ENCODE results near the gene TBX19. TPM values are rescaled to one million over a fixed set of nuclear protein-coding genes. Genes with fewer than 3 reads are reported as not detected.

TBX19 gene
- total RNA-seq, 1 donor from 2014 or later, result 3.1 TPM

DNA sequence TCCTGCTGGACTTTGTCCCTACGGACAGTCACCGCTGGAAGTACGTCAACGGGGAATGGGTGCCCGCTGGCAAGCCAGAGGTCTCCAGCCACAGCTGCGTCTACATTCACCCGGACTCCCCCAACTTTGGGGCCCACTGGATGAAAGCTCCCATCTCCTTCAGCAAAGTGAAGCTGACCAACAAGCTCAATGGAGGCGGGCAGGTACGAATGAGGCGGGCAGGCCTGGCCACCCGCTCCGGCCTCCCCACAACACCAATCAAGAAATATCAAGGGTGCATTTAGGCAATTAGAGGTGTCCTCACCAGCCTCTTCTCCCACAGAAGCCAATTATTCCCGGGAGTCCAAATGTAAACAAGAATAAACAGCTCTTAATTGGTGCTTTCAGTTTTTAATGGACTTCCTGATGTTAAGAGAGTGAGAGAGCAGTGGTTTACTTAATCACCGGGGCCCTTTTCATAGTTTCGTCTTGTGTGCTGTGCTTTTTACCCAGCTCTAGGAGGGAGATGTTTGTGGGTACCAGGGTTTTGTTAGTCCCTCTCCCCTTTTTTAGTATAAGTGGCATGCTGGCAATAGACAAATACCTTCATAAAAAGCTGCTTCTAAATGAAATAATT lies 10.7 kb downstream of the TBX19 start:
- H3K27ac Mint-ChIP-seq, result no peak overlapping the region
- Histone ChIP-seq H3K9me3 (ENCODE audit: low read depth) (no peaks in the 10 kb centered on the region), H3K4me1 (peaks cover 11% of the 10 kb centered on the region), H3K9ac (no peak overlapping the region), H3F3A (ENCODE audit: low read depth) (no peaks in the 10 kb centered on the region), H2AFZ (replicated peaks) (no peak overlapping the region), H3K4me2 (no peak overlapping the region), H3K79me2 (ENCODE audit: low read depth) (no peaks in the 10 kb centered on the region), H3K36me3 (no peaks in the 10 kb centered on the region), H3K4me3 (no peak overlapping the region), H3K27me3 (no peaks in the 10 kb centered on the region), H3K27ac (no peak overlapping the region), H4K20me1 (ENCODE audit: low read depth) (no peaks in the 10 kb centered on the region)
- no peaks in the 10 kb centered on the region for H3K36me3 Mint-ChIP-seq
- no peak overlapping the region for H3K4me3 Mint-ChIP-seq
- peaks cover 3% of the 10 kb centered on the region for H3K27me3 Mint-ChIP-seq (ENCODE audit: insufficient read depth, low read depth)
- H3K4me1 Mint-ChIP-seq, result no peaks in the 10 kb centered on the region
- TF ChIP-seq EZH2 (IDR thresholded peaks at IDR 0.05) (no peak), EZH2phosphoT487 (IDR thresholded peaks at IDR 0.05) (no peak)
- TF ChIP-seq, protein P1, sequence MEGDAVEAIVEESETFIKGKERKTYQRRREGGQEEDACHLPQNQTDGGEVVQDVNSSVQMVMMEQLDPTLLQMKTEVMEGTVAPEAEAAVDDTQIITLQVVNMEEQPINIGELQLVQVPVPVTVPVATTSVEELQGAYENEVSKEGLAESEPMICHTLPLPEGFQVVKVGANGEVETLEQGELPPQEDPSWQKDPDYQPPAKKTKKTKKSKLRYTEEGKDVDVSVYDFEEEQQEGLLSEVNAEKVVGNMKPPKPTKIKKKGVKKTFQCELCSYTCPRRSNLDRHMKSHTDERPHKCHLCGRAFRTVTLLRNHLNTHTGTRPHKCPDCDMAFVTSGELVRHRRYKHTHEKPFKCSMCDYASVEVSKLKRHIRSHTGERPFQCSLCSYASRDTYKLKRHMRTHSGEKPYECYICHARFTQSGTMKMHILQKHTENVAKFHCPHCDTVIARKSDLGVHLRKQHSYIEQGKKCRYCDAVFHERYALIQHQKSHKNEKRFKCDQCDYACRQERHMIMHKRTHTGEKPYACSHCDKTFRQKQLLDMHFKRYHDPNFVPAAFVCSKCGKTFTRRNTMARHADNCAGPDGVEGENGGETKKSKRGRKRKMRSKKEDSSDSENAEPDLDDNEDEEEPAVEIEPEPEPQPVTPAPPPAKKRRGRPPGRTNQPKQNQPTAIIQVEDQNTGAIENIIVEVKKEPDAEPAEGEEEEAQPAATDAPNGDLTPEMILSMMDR (IDR thresholded peaks at IDR 0.05), result no peak
- no peaks in the 10 kb centered on the region for H3K9me3 Mint-ChIP-seq
- DNase-seq (ENCODE audit: low spot score), result no peak

- Mint-ChIP-seq H3K27me3 (ENCODE audit: insufficient read depth, low read depth) (peaks cover 3% of the 10 kb centered on the region), H3K4me1 (no peaks in the 10 kb centered on the region), H3K4me3 (no peak overlapping the region), H3K36me3 (no peaks in the 10 kb centered on the region), H3K27ac (peak overlapping the region; percentile 60), H3K9me3 (no peaks in the 10 kb centered on the region)
- no peak overlapping the region for H3K4me2 ChIP-seq
- H3K79me2 ChIP-seq (ENCODE audit: low read depth), result no peaks in the 10 kb centered on the region
- H3K9me3 ChIP-seq (ENCODE audit: low read depth), result no peaks in the 10 kb centered on the region
- TF ChIP-seq, protein P1 (IDR thresholded peaks at IDR 0.05), result no peak
- no peak for TF ChIP-seq EZH2 (IDR thresholded peaks at IDR 0.05)
- TF ChIP-seq EZH2phosphoT487 (IDR thresholded peaks at IDR 0.05), result no peak
- H2AFZ ChIP-seq (replicated peaks), result no peak overlapping the region
- H3K4me1 ChIP-seq, result peaks cover 11% of the 10 kb centered on the region
- H3K9ac ChIP-seq, result no peak overlapping the region
- no peaks in the 10 kb centered on the region for H4K20me1 ChIP-seq (ENCODE audit: low read depth)
- no peak for DNase-seq (ENCODE audit: low spot score)
- H3K27ac ChIP-seq, result no peak overlapping the region
- H3F3A ChIP-seq (ENCODE audit: low read depth), result no peaks in the 10 kb centered on the region
- H3K4me3 ChIP-seq, result no peak overlapping the region
- H3K36me3 ChIP-seq, result no peaks in the 10 kb centered on the region
- no peaks in the 10 kb centered on the region for H3K27me3 ChIP-seq
These were observed 12.7 kb downstream of the TBX19 start for GRCh38 chr1:168293356-168293755.

DNA sequence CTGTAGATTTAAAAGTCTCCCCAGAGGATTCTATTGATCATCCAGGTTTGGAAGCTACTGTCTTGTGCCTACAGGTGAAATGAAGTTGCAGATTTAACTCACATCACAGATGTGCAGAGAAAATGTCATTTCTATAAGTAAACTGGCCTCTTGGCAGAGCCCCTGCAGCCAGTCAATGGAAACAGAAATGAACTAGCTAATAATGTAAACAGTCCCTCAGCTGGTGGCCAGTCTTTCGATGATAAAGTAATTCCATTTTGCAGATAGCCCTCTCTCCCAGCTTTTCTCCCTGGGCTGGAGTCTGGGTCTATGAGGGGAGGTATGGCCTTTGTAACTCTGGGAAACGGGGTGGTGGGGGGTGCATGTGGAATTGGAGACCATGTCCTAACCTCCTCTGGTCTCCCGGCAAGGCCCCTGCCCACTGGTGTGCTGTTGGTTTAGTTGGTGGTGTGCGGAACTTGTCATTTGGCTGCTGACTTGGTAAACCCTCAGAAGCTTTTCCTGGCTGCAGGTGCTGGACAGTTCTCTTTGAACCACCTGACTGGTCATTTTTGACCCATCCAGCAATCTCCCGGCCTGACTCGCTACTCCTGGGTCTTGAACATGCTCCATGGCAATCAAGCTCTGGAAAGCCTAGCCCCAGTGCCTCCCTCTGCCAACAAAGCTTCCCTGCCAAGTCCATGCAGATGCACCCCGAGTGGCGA lies 14.9 kb downstream of the TBX19 start:
- DNase-seq (ENCODE audit: low spot score), result no peak
- TF ChIP-seq, protein P1 (IDR thresholded peaks at IDR 0.05), result no peak
- TF ChIP-seq EZH2 (IDR thresholded peaks at IDR 0.05) (no peak), EZH2phosphoT487 (IDR thresholded peaks at IDR 0.05) (no peak)
- H3K36me3 Mint-ChIP-seq, result no peaks in the 10 kb centered on the region
- no peak overlapping the region for H3K4me3 Mint-ChIP-seq
- no peaks in the 10 kb centered on the region for H3K9me3 Mint-ChIP-seq
- Histone ChIP-seq H3F3A (ENCODE audit: low read depth) (no peaks in the 10 kb centered on the region), H3K36me3 (no peaks in the 10 kb centered on the region), H3K9ac (no peak overlapping the region), H3K4me2 (no peak overlapping the region), H3K4me1 (peaks cover 11% of the 10 kb centered on the region), H4K20me1 (ENCODE audit: low read depth) (no peaks in the 10 kb centered on the region), H3K27me3 (no peaks in the 10 kb centered on the region), H3K4me3 (no peak overlapping the region), H3K9me3 (ENCODE audit: low read depth) (no peaks in the 10 kb centered on the region), H2AFZ (replicated peaks) (no peak overlapping the region), H3K27ac (no peak overlapping the region), H3K79me2 (ENCODE audit: low read depth) (no peaks in the 10 kb centered on the region)
- no peaks in the 10 kb centered on the region for H3K4me1 Mint-ChIP-seq
- peaks cover 3% of the 10 kb centered on the region for H3K27me3 Mint-ChIP-seq (ENCODE audit: insufficient read depth, low read depth)
- no peak overlapping the region for H3K27ac Mint-ChIP-seq
